GM12878 (cell line): ENCODE data around the gene A1BG. TPM values are rescaled to one million over a fixed set of nuclear protein-coding genes. Genes with fewer than 3 reads are reported as not detected.

Experiments used
- CEBPB ChIP-seq, 2 experiments: fragments of 150-350 bp in 1 of 2; IDR thresholded peaks; 2 replicates each; pipeline ENCODE4 v1.6.1; 2012 to 2014; ENCODE audit warnings: low read depth in 2 of 2, low read length in 2 of 2, borderline replicate concordance in 1 of 2, inconsistent platforms in 1 of 2
- CHD2 ChIP-seq: IDR thresholded peaks from 2 replicates; pipeline ENCODE4 v1.6.1; 2011; ENCODE audit warnings: low read depth, low read length, improper control_type of control experiment, borderline replicate concordance
- CTCF ChIP-seq, 3 experiments: IDR thresholded peaks in 2 of 3; conservative IDR thresholded peaks in 1 of 3; 2 replicates each; pipeline ENCODE4 v1.5.1; 2011; ENCODE audit warnings: low read depth in 3 of 3, low read length in 3 of 3, mild to moderate bottlenecking in 3 of 3, control low read depth in 2 of 3, moderate library complexity in 2 of 3, inconsistent platforms in 1 of 3, mixed read lengths in 1 of 3; ENCODE audit not compliant: control insufficient read depth in 2 of 3, insufficient read depth in 1 of 3; ENCODE audit errors: extremely low read depth in 1 of 3
- EZH2 ChIP-seq: IDR thresholded peaks from 2 replicates; pipeline ENCODE4 v1.6.1; 2012; ENCODE audit warnings: low read depth, mild to moderate bottlenecking, control low read depth, inconsistent platforms, low read length, borderline replicate concordance; ENCODE audit not compliant: control insufficient read depth
- IKZF1 ChIP-seq: fragments of 450-650 bp; conservative IDR thresholded peaks from 2 replicates; pipeline ENCODE4 v1.6.1; 2017; ENCODE audit warnings: antibody characterized with exemption, mild to moderate bottlenecking
- IRF3 ChIP-seq: fragments of 450-650 bp; IDR thresholded peaks from 2 replicates; pipeline ENCODE4 v1.6.1; 2014; ENCODE audit warnings: mild to moderate bottlenecking
- KLF5 ChIP-seq: fragments of 450-650 bp; IDR thresholded peaks from 2 replicates; pipeline ENCODE4 v1.6.1; 2014; ENCODE audit warnings: mild to moderate bottlenecking; ENCODE audit not compliant: partially characterized antibody
- NR2C1 ChIP-seq: fragments of 450-650 bp; IDR thresholded peaks from 2 replicates; pipeline ENCODE4 v1.6.1; 2017; ENCODE audit warnings: antibody characterized with exemption, mild to moderate bottlenecking, moderate library complexity
- POLR2AphosphoS5 ChIP-seq: IDR thresholded peaks from 2 replicates; pipeline ENCODE4 v1.6.1; 2011; ENCODE audit warnings: mild to moderate bottlenecking, low read length, inconsistent platforms
- RAD21 ChIP-seq: IDR thresholded peaks from 2 replicates; pipeline ENCODE4 v1.6.1; 2011; ENCODE audit warnings: mild to moderate bottlenecking, low read depth, low read length, moderate library complexity; ENCODE audit not compliant: insufficient read depth
- YY1 ChIP-seq: IDR thresholded peaks from 2 replicates; pipeline ENCODE4 v1.6.1; 2011; ENCODE audit warnings: low read depth, mild to moderate bottlenecking, low read length
- ZBTB11 ChIP-seq: fragments of 450-650 bp; formaldehyde crosslinking; IDR thresholded peaks from 2 replicates; pipeline ENCODE4 v1.5.0; 2022; ENCODE audit warnings: mild to moderate bottlenecking, missing genetic modification characterization
- ZBTB40 ChIP-seq: fragments of 450-650 bp; IDR thresholded peaks from 2 replicates; pipeline ENCODE4 v1.6.1; 2016; ENCODE audit warnings: mild to moderate bottlenecking, moderate library complexity, borderline replicate concordance
- polyA plus RNA-seq, 11 experiments: library from polyadenylated mRNA; depleted of rRNA in 4 of 11; unstranded in 6 of 11; stranded (reverse) in 5 of 11; fragments of >200 nt; fragmentation: Nextera tagmentation in 4 of 11; fragmentation: Illumina TruSeq in 1 of 11; extraction: Ambion mirVana in 4 of 11; extraction: Trizol in 1 of 11; gene quantifications; 1 replicate in 1 of 11; 2 replicates in 10 of 11; pipeline versions ENCODE4 v1.2.1 to v1.2.3, GENCODE V29; 2011 to 2016; ENCODE audit warnings: inconsistent platforms in 2 of 11, missing spikeins in 2 of 11, low read depth in 1 of 11
- total RNA-seq, 4 experiments: library from RNA; depleted of rRNA in 3 of 4; stranded (reverse); fragments of >200 nt in 3 of 4; fragmentation: Illumina TruSeq in 1 of 4; extraction: Trizol in 1 of 4; gene quantifications; 2 replicates each; pipeline versions ENCODE4 v1.2.1 to v1.2.3, GENCODE V29; 2013 to 2021

A1BG gene
- total and polyA plus RNA-seq, 10 of the 15 experiments (the other 5 are each of a cell fraction or from before 2014, with no cell fraction given), result 0.34 to 29.6 (median 11.8) TPM

GRCh38 chr19:58400916-58401839 lies 47.9 kb upstream of the A1BG start (continued):
- TF ChIP-seq CTCF (IDR thresholded peaks at IDR 0.05 in 2 of 3, conservative IDR thresholded peaks at IDR 0.05 in 1 of 3; ENCODE audit: control insufficient read depth in 2 of 3, extremely low read depth in 1 of 3, insufficient read depth in 1 of 3, low read depth in 3 of 3, low read length in 3 of 3), result no peak
- peak; percentile 84 for TF ChIP-seq POLR2AphosphoS5
- TF ChIP-seq CHD2, result peak; percentile 86
- TF ChIP-seq EZH2, result no peak
- peak; percentile 79 for TF ChIP-seq KLF5
- peak; percentile 73 for TF ChIP-seq YY1
- peak in 1 of 2 experiments; percentile 33; a peak in 1 of 4 replicates for TF ChIP-seq CEBPB (IDR thresholded peaks at IDR 0.05; ENCODE audit: borderline replicate concordance in 1 of 2, low read depth in 2 of 2, low read length in 2 of 2)
- TF ChIP-seq IRF3, result peak; percentile 82
- TF ChIP-seq IKZF1, result peak; percentile 45; the same call in 1 of the 2 replicates
- peak; percentile 84 for TF ChIP-seq ZBTB40
- no peak for TF ChIP-seq RAD21
- no peak for TF ChIP-seq NR2C1
- TF ChIP-seq ZBTB11 (CRISPR knock-in tag), result no peak
